ENCODE data around the gene VPS8. TPM values are rescaled to one million over a fixed set of nuclear protein-coding genes. Genes with fewer than 3 reads are reported as not detected.
A peak's percentile ranks its signal among the peaks of the same experiment; 100 is the strongest.

VPS8 gene, protein sequence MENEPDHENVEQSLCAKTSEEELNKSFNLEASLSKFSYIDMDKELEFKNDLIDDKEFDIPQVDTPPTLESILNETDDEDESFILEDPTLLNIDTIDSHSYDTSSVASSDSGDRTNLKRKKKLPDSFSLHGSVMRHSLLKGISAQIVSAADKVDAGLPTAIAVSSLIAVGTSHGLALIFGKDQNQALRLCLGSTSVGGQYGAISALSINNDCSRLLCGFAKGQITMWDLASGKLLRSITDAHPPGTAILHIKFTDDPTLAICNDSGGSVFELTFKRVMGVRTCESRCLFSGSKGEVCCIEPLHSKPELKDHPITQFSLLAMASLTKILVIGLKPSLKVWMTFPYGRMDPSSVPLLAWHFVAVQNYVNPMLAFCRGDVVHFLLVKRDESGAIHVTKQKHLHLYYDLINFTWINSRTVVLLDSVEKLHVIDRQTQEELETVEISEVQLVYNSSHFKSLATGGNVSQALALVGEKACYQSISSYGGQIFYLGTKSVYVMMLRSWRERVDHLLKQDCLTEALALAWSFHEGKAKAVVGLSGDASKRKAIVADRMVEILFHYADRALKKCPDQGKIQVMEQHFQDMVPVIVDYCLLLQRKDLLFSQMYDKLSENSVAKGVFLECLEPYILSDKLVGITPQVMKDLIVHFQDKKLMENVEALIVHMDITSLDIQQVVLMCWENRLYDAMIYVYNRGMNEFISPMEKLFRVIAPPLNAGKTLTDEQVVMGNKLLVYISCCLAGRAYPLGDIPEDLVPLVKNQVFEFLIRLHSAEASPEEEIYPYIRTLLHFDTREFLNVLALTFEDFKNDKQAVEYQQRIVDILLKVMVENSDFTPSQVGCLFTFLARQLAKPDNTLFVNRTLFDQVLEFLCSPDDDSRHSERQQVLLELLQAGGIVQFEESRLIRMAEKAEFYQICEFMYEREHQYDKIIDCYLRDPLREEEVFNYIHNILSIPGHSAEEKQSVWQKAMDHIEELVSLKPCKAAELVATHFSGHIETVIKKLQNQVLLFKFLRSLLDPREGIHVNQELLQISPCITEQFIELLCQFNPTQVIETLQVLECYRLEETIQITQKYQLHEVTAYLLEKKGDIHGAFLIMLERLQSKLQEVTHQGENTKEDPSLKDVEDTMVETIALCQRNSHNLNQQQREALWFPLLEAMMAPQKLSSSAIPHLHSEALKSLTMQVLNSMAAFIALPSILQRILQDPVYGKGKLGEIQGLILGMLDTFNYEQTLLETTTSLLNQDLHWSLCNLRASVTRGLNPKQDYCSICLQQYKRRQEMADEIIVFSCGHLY (N-terminal part only)
- total RNA-seq, result 45.3 and 47.1 TPM in 2 replicates
- 41.2 and 61.5 TPM in 2 replicates for polyA plus RNA-seq

DNA sequence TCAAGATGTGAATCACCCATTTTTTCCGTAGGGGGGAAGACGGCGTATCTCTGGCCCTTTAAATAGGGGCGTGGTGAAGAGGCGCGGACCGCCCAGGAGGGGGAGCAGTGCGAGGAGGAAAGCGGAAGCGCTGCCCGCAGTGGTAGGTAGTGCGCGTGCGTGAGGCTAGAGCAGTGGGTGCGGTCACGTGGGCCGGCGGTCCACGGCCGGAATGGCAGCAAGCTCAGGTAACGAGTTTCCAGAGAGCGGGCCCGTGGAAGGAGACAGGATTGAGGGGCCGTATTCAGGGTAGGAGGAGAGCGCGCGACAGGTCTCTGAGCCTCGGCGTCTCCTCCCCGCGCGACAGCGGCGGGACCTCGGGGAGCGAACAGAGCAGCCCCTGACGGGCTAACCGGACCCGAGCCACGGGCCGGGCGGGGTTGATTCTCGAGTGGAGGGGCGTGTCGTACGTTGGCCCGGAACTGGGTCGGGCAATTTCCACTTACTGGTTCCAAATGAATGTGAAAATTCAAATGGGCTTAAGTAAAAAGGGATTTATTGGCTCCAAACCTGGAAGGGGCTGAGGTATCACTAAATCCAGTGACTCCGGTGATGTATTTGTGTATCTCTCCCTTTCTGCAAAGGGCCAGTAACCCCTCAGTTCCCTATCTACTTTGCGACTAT, at the start of gene VPS8:
Gene VPS8, plus strand, starts transcription at position 168 of the 663 bp plus-strand sequence. CDS start 12,467 bp downstream, outside the sequence.
- no peaks in the 10 kb centered on the region for H3K36me3 ChIP-seq
- no peaks in the 10 kb centered on the region for H3K27me3 ChIP-seq
- peak within 1 kb of the TSS; percentile 86 for H3K4me3 ChIP-seq
- DNase-seq (ENCODE audit: low read depth in 1 of 2, low spot score in 1 of 2), result peak; percentile 97 to 98
- TF ChIP-seq, protein P1, sequence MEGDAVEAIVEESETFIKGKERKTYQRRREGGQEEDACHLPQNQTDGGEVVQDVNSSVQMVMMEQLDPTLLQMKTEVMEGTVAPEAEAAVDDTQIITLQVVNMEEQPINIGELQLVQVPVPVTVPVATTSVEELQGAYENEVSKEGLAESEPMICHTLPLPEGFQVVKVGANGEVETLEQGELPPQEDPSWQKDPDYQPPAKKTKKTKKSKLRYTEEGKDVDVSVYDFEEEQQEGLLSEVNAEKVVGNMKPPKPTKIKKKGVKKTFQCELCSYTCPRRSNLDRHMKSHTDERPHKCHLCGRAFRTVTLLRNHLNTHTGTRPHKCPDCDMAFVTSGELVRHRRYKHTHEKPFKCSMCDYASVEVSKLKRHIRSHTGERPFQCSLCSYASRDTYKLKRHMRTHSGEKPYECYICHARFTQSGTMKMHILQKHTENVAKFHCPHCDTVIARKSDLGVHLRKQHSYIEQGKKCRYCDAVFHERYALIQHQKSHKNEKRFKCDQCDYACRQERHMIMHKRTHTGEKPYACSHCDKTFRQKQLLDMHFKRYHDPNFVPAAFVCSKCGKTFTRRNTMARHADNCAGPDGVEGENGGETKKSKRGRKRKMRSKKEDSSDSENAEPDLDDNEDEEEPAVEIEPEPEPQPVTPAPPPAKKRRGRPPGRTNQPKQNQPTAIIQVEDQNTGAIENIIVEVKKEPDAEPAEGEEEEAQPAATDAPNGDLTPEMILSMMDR (IDR thresholded peaks at IDR 0.05; ENCODE audit: low read depth, low read length), result peak; percentile 44
- peaks cover 12% of the 10 kb centered on the region for H3K4me1 ChIP-seq (ENCODE audit: low read depth)
- H3K9me3 ChIP-seq (ENCODE audit: low read depth), result no peaks in the 10 kb centered on the region
- H3K27ac ChIP-seq, result peak within 1 kb of the TSS; percentile 17

DNA sequence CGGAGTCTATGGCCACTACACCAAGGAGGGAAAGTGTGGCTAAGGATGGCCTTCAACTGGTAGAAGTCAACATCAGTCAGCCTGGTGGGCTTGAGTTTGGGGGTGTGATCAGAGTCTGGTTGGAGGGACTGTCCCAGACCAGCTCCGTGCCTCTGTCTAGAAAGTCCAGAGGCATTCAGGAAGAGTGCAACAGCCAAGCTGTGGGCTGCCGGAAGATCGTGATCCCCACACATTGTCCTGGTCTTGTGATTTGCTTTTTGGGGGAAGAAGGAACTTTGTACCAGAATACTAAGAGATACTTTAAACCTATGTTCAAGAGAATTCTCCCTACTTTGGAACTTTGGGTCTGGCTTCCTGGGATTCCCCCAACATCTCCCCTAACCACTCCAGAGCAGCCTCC, 47.8 kb upstream of the VPS8 start:
- TF ChIP-seq, protein P1 (IDR thresholded peaks at IDR 0.05; ENCODE audit: low read depth, low read length), result no peak
- H3K27me3 ChIP-seq, result no peaks in the 10 kb centered on the region
- no peak overlapping the region for H3K27ac ChIP-seq
- H3K9me3 ChIP-seq (ENCODE audit: low read depth), result no peaks in the 10 kb centered on the region
- DNase-seq (ENCODE audit: low read depth in 1 of 2, low spot score in 1 of 2), result no peak
- no peak overlapping the region for H3K4me3 ChIP-seq
- no peaks in the 10 kb centered on the region for H3K36me3 ChIP-seq
- peaks cover 14% of the 10 kb centered on the region for H3K4me1 ChIP-seq (ENCODE audit: low read depth)

DNA sequence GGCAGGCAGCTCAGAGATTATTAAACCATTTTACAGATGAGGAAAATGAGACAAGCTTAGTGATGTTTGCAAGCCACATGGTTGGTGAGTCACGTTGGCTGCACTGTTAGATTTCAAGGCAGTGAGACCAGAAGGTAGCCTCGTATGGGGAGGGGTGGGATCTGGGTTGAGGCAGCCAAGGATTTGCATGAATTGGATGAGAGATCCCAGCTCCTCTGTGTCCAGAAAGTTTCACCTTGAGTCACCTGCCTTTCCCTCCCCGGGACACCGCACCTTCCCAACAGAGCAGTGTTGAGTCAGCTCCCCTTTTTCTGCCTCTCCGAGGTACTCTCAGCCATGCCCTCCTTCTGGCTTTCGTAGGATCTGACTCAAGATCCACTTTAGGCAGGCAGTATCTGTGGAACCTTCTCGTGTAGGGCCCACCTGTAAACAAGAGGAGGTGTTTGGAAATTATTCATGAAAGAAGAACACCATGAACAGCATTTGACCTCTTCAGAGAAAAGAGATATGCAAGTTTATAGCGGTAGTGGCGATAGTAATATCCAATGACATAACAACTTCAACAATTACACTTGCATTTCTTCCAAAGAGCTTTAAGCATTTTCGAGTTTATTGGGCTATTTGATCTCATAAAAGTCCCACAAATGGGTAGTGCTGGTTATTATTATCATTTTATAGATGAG, 46.8 kb upstream of the VPS8 start:
- DNase-seq (ENCODE audit: low read depth in 1 of 2, low spot score in 1 of 2), result no peak

DNA sequence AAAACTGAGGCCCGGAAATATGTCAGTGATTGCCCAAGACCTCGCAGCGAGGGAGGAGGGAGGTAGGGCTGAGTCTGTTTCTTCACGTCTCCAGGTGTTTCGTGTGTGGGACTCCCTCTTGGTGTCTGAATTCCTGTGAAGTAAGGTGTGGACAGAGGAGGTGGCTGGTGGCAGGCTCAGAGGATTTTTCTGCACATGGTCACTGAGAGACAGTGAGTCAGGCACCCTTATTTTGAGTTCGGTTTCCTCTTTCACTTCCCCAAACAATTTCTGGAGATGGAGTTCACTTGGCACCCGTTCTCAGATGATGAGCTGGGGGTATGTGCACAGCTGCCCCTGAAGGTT, 46.3 kb upstream of the VPS8 start:
- no peak overlapping the region for H3K4me3 ChIP-seq
- no peak overlapping the region for H3K27ac ChIP-seq
- no peak for DNase-seq (ENCODE audit: low read depth in 1 of 2, low spot score in 1 of 2)

More for the DNA sequence above, 46.8 kb upstream of the VPS8 start:
- TF ChIP-seq, protein P1 (IDR thresholded peaks at IDR 0.05; ENCODE audit: low read depth, low read length), result no peak
- H3K9me3 ChIP-seq (ENCODE audit: low read depth), result no peaks in the 10 kb centered on the region
- no peaks in the 10 kb centered on the region for H3K27me3 ChIP-seq
- H3K4me3 ChIP-seq, result no peak overlapping the region
- no peaks in the 10 kb centered on the region for H3K36me3 ChIP-seq
- peaks cover 21% of the 10 kb centered on the region for H3K4me1 ChIP-seq (ENCODE audit: low read depth)
- no peak overlapping the region for H3K27ac ChIP-seq

More for the DNA sequence above, 46.3 kb upstream of the VPS8 start:
- TF ChIP-seq, protein P1 (IDR thresholded peaks at IDR 0.05; ENCODE audit: low read depth, low read length), result no peak
- Histone ChIP-seq H3K36me3 (no peaks in the 10 kb centered on the region), H3K4me1 (ENCODE audit: low read depth) (peaks cover 26% of the 10 kb centered on the region), H3K9me3 (ENCODE audit: low read depth) (no peaks in the 10 kb centered on the region), H3K27me3 (no peaks in the 10 kb centered on the region)
